PC-3 (cell line): ENCODE measurements around the gene ATP6V1E1. TPM values are rescaled to one million over a fixed set of nuclear protein-coding genes. Genes with fewer than 3 reads are reported as not detected.

Experiments used
- ATAC-seq: fragments of 200-7000 bp; cut with Tn5 transposase; 2 replicates; pipeline ENCODE4 v1.9.1; 2020; ENCODE audit warnings: mild to moderate bottlenecking, moderate library complexity
- BruUV-seq: library from RNA; stranded (reverse); fragments of 400-500 nt; replicated peaks from 2 replicates; lab custom pipeline; 2021; lab: Mats Ljungman, UMichigan
- CTCF ChIA-PET: fragments of 300-600 bp; sonication (Branson Sonifier 250); formaldehyde crosslinking; loops from one replicate; lab custom pipeline; 2022; ENCODE audit warnings: antibody characterized with exemption; lab: Charles Lee
- POLR2A ChIA-PET: fragments of 300-600 bp; sonication (Branson Sonifier 250); formaldehyde crosslinking; loops from one replicate; lab custom pipeline; 2022; ENCODE audit warnings: antibody characterized with exemption; ENCODE audit not compliant: unreplicated experiment; lab: Charles Lee
- DNase-seq: peaks from one replicate; pipeline ENCODE4 v3.0.0-alpha.2; 2015
- H2AFZ ChIP-seq: fragments of 300-600 bp; sonication (generic); 2 replicates; pipeline ENCODE4 v1.6.0; 2016; ENCODE audit warnings: antibody characterized with exemption, low read length
- H3F3A ChIP-seq: fragments of 300-600 bp; sonication (generic); one replicate; pipeline ENCODE4 v1.6.0; 2017; ENCODE audit warnings: antibody characterized with exemption, low read length, control low read depth, mild to moderate bottlenecking; ENCODE audit not compliant: unreplicated experiment
- H3K27ac ChIP-seq: fragments of 300-600 bp; sonication (generic); 2 replicates; pipeline ENCODE4 v1.5.1; 2016; ENCODE audit warnings: mild to moderate bottlenecking, low read length
- H3K27me3 ChIP-seq: fragments of 300-600 bp; sonication (generic); 2 replicates; pipeline ENCODE4 v1.6.1; 2016; ENCODE audit warnings: low read length, mixed read lengths
- H3K36me3 ChIP-seq: fragments of 300-600 bp; sonication (generic); 2 replicates; pipeline ENCODE4 v1.6.1; 2016; ENCODE audit warnings: low read depth, mixed run types, low read length, mixed read lengths
- H3K4me1 ChIP-seq: fragments of 300-600 bp; sonication (generic); 2 replicates; pipeline ENCODE4 v1.5.1; 2016; ENCODE audit warnings: low read length; ENCODE audit not compliant: insufficient read depth
- H3K4me2 ChIP-seq: fragments of 300-600 bp; sonication (generic); 2 replicates; pipeline ENCODE4 v1.6.0; 2016; ENCODE audit warnings: low read length
- H3K4me3 ChIP-seq: fragments of 300-600 bp; sonication (generic); 2 replicates; pipeline ENCODE4 v1.5.1; 2016; ENCODE audit warnings: mild to moderate bottlenecking, low read length, mixed read lengths
- H3K79me2 ChIP-seq: fragments of 300-600 bp; sonication (generic); 2 replicates; pipeline ENCODE4 v1.6.1; 2017; ENCODE audit warnings: low read length, mixed read lengths
- H3K9ac ChIP-seq: fragments of 300-600 bp; sonication (generic); 2 replicates; pipeline ENCODE4 v1.6.0; 2016; ENCODE audit warnings: mild to moderate bottlenecking, low read length
- H3K9me2 ChIP-seq: fragments of 300-600 bp; sonication (generic); replicated peaks from 2 replicates; pipeline ENCODE4 v1.6.1; 2016; ENCODE audit warnings: mixed run types, low read length, mixed read lengths
- H3K9me3 ChIP-seq: fragments of 300-600 bp; sonication (generic); 2 replicates; pipeline ENCODE4 v1.6.1; 2016; ENCODE audit warnings: low read length, mixed read lengths
- H4K20me1 ChIP-seq: fragments of 300-600 bp; sonication (generic); 2 replicates; pipeline ENCODE4 v1.6.1; 2016; ENCODE audit warnings: low read length, mixed read lengths
- EZH2 ChIP-seq: fragments of 300-600 bp; sonication (generic); IDR thresholded peaks from one replicate; pipeline ENCODE4 v1.6.1; 2017; ENCODE audit warnings: antibody characterized with exemption, mild to moderate bottlenecking, low read length; ENCODE audit not compliant: unreplicated experiment
- EZH2phosphoT487 ChIP-seq: fragments of 300-600 bp; sonication (generic); IDR thresholded peaks from 2 replicates; pipeline ENCODE4 v1.6.1; 2018; ENCODE audit warnings: mild to moderate bottlenecking, antibody characterized with exemption, low read length, borderline replicate concordance
- intact Hi-C: fragments of 100-400 bp; cut with micrococcal nuclease; formaldehyde crosslinking; loops from 2 replicates; pipeline ENCODE4 v1.9.0; 2023
- total RNA-seq: library from RNA; depleted of rRNA; stranded (reverse); fragments of >200 nt; gene quantifications from 2 replicates; pipeline ENCODE4 v1.2.3, GENCODE V29; 2014
- TF ChIP-seq, protein P1 (sequence below): fragments of 300-600 bp; sonication (generic); conservative IDR thresholded peaks from 2 replicates; pipeline ENCODE4 v1.5.1; 2017; ENCODE audit warnings: antibody characterized with exemption, low read depth, mild to moderate bottlenecking, low read length

The ATP6V1E1 gene
- total RNA-seq, 1 experiment from 2014 or later = 89.9 TPM

DNA sequence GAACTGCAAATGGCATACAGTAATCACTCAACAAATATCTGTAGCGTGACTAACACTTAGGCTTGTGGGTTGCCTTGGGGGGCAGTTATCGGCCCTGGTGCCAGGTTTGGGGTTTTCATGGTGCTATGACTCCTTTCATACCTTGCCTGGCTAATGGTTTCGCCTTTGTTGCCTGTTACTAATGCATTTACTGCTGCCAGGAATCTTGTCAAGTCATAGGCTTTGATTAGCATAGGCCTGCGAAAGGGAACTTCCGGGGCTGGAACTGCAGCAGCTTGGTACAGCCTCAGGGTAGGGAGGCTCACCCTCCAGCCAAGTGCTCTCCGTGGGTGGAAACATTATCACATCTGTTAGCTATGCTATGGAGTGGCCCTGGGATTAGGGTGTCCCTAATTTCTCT, 52.1 kb downstream of the ATP6V1E1 start:
- peaks cover 15% of the 10 kb centered on the region; the same call in 1 of the 2 replicates for H3K4me1 ChIP-seq
- H3K9me3 ChIP-seq = no peaks in the 10 kb centered on the region
- no peaks in the 10 kb centered on the region for H3F3A ChIP-seq
- ChIA-PET CTCF (interaction anchor here (0.6 kb wide), 1 partner anchor 63 kb away, joined by 6 read pairs; no protein-coding TSS in a partner anchor), POLR2A (no interaction called here)
- DNase-seq = peak; percentile 87
- H3K9me2 ChIP-seq = no peaks in the 10 kb centered on the region
- peak overlapping the region; percentile 56 for H3K27ac ChIP-seq
- BruUV-seq = no TSS peak
- 0 out of 2 replicates have a peak overlapping the region, but pooled peaks have one; percentile 15 for H3K9ac ChIP-seq
- peak; percentile 90 for ATAC-seq
- H3K4me2 ChIP-seq = no peak overlapping the region
- no peak overlapping the region for H2AFZ ChIP-seq
- intact Hi-C loops = no loop called here
- H3K27me3 ChIP-seq = no peaks in the 10 kb centered on the region
- H3K4me3 ChIP-seq = no peak overlapping the region
- TF ChIP-seq, protein P1, sequence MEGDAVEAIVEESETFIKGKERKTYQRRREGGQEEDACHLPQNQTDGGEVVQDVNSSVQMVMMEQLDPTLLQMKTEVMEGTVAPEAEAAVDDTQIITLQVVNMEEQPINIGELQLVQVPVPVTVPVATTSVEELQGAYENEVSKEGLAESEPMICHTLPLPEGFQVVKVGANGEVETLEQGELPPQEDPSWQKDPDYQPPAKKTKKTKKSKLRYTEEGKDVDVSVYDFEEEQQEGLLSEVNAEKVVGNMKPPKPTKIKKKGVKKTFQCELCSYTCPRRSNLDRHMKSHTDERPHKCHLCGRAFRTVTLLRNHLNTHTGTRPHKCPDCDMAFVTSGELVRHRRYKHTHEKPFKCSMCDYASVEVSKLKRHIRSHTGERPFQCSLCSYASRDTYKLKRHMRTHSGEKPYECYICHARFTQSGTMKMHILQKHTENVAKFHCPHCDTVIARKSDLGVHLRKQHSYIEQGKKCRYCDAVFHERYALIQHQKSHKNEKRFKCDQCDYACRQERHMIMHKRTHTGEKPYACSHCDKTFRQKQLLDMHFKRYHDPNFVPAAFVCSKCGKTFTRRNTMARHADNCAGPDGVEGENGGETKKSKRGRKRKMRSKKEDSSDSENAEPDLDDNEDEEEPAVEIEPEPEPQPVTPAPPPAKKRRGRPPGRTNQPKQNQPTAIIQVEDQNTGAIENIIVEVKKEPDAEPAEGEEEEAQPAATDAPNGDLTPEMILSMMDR = no peak
- no peaks in the 10 kb centered on the region for H4K20me1 ChIP-seq
- no peaks in the 10 kb centered on the region for H3K79me2 ChIP-seq
- no peaks in the 10 kb centered on the region for H3K36me3 ChIP-seq

DNA sequence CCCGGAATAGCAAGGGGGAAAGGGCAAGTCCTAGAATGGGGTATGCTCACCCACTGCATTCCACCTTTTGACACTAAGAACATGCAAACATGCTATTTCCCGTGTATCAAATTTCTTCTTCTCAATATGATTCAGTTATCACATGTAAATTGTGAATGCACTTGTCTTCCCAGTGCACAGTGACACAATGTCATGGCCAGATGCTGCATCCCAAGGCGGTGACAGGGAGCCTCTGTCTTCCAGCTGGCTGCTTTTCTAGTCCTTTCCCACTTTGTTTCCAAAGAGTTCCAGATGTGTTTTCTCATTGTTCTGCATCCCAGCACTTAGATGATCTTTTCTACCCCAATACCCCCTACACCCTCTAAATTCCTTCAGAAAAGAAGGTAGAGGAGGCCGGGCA, 52.9 kb downstream of the ATP6V1E1 start:
- Histone ChIP-seq H3K27ac (peak overlapping the region; percentile 56), H4K20me1 (no peaks in the 10 kb centered on the region), H3K36me3 (no peaks in the 10 kb centered on the region), H2AFZ (no peak overlapping the region), H3F3A (no peaks in the 10 kb centered on the region), H3K9ac (0 out of 2 replicates have a peak overlapping the region, but pooled peaks have one; percentile 15), H3K4me3 (no peak overlapping the region), H3K27me3 (no peaks in the 10 kb centered on the region), H3K9me2 (no peaks in the 10 kb centered on the region), H3K4me2 (no peak overlapping the region), H3K79me2 (no peaks in the 10 kb centered on the region), H3K4me1 (peaks cover 15% of the 10 kb centered on the region; the same call in 1 of the 2 replicates), H3K9me3 (no peaks in the 10 kb centered on the region)
- ChIA-PET CTCF (no interaction called here), POLR2A (no interaction called here)
- no peak for TF ChIP-seq EZH2phosphoT487
- no TSS peak for BruUV-seq
- ATAC-seq (no peak), DNase-seq (no peak)
- intact Hi-C loops = no loop called here

DNA sequence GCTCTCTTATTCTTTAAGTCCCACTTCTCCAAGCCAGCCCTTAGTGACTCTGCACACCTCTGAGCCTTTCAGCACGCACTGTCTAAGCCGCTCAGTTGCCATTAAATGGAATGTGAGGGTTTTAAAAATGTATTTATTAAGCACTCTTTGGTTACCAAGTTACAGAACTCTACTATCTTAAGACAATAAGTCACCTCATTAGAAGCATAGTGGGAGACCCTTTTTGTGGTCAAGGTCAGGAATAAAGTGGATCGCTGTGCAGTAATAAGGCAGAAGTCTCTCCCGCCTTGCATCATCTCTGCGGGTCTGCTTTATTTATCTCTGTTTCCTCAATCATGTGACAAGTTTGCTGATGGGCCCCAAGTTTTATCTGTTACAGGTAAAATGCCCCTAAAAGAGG, 53.4 kb downstream of the ATP6V1E1 start:
- intact Hi-C loops = no loop called here
- H3F3A ChIP-seq = no peaks in the 10 kb centered on the region
- ATAC-seq (no peak), DNase-seq (no peak)
- H3K27ac ChIP-seq = no peak overlapping the region
- no TSS peak for BruUV-seq
- TF ChIP-seq EZH2 = no peak
- no peak overlapping the region for H3K4me2 ChIP-seq
- H3K27me3 ChIP-seq = no peaks in the 10 kb centered on the region
- no peaks in the 10 kb centered on the region for H3K36me3 ChIP-seq
- H2AFZ ChIP-seq = no peak overlapping the region
- no peaks in the 10 kb centered on the region for H4K20me1 ChIP-seq
- ChIA-PET POLR2A (no interaction called here), CTCF (no interaction called here)
- no peaks in the 10 kb centered on the region for H3K9me3 ChIP-seq
- no peaks in the 10 kb centered on the region for H3K79me2 ChIP-seq
- H3K9me2 ChIP-seq = no peaks in the 10 kb centered on the region
- H3K9ac ChIP-seq = no peak overlapping the region
- no peak overlapping the region for H3K4me3 ChIP-seq
- H3K4me1 ChIP-seq = peaks cover 17% of the 10 kb centered on the region; the same call in 1 of the 2 replicates
